HT1080 (cell line): Measurements from ENCODE around the gene PCBP3. TPM values are rescaled to one million over a fixed set of nuclear protein-coding genes. Genes with fewer than 3 reads are reported as not detected.

Experiments used
- DNase-seq: peaks from one replicate; pipeline ENCODE4 v3.0.0-alpha.2; 2015; ENCODE audit warnings: low read depth
- total RNA-seq: library from RNA; depleted of rRNA; stranded (reverse); fragments of >200 nt; shearing (Covaris generic); gene quantifications from 2 replicates; pipeline ENCODE4 v1.2.3, GENCODE V29; 2014

The PCBP3 gene
- total RNA-seq, 1 experiment from 2014 or later = not detected

DNA sequence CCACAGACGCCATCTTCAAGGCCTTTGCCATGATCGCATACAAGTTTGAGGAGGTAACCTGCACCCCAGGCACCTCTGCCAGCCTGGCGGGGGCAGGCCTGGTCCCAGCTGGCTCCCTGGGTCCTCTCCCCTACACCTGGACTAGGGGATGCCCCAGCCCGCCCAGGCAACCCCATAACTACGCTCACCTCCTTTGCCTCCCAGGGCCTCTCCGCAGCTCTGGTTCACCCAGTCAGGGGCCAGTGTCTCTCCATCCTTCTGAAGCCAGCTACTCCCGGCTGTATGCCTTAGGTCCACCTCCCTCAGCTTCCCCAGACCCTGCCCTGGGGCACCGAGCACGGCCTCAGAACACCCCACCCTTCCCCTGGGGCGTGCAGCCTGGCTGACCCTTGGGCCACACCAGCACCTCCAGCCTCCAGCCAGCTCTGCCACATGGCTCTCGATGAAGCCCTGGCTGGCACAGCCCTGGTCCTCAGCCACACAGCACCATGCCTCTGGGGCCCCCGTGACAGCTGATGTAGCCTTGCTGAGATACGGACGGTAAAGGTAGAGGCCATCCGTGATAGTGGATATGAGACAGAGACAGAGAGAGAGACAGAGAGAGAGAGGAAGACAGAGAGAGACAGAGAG is 257.7 kb downstream of the PCBP3 start:
- DNase-seq = no peak

DNA sequence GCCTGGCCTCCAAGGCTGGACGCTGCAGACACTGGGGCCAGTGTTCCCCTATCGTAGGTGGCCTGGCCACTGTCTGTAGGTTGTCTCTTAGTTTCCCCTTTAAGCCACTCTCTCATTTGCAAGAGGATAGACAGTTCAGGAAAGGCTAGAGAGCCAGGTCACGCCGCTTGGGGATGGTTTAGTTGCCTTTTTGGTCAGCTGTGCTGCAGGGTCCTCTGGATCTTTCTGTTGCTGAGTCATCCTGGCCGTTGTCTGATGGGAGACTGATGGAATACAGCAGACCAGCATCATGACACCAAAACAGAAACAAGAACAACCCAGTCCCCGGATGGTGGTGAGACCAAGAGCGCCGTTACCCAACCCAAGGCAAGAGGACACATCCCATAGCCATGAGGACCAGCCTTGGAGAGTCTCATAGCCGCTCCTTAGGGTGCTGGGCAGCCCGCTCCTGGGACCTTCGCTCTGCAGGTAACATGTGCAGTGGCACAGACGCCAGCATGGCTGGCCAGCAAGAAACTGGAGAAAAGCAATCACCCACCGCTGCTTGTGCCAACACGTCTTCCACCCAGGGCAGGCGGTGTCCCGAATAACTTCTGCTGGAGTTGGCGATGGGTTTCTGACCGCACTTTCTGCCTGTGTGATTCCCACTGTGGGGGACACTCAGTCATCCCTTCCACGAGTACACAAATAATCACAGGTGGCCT is 258.9 kb downstream of the PCBP3 start:
- DNase-seq = no peak

- no peak for DNase-seq
Measured at GRCh38 chr21:45905196-45905595, 261.7 kb downstream of the PCBP3 start.

- no peak for DNase-seq
Measured at GRCh38 chr21:45906196-45906805, 262.8 kb downstream of the PCBP3 start.

DNA sequence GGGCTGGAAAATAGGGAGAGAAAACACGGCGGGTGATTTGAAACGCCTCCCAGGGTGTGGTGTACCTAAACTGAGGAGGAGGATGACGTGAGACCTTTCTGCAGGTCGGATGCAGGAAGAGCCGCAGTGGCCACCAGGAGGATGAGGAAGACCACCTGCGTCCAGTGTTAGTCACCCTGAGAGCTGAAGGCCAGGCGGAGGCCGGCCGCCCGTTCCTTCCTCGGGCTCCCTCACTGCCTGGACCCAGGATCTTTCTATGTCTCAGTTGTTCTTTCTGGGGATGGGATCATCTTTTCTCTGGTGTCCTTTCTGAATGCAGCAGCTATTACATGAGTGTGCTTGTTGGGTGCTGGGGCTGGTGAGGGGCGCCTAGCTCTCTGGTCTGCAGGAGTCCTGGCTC is 263.3 kb downstream of the PCBP3 start:
- DNase-seq = no peak

DNA sequence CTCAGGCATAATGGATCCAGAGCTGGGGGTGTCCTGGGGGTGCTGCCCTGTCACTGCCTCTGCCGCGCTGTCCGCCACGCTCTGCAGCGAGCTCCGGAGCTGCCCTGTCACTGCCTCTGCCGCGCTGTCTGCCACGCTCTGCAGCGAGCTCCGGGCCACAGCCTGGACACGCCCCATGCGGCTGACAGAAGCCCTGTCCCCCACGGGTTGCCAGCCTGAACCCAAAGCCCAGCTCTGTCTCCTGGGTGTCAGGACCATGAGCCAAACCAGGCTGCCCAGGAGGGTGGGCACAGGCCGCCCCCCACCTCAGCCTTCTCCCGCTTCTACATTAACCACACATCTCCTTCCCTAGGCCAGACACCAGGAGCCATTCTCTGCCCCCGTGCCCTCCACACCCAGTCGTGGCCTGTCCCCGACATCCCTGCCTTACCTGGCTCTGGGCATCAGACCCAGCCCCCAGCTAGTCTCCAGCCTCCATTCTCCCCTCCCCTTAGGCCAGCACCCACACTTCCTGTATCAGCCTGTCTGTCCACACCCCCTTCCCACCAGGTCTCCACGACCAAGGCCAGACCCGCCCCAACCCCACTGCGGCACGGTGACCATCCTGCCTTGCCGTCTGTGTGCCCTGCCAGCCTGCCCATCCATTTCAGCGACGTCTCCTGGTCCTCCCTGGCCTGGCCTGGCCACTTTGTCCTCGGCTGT is 265.2 kb downstream of the PCBP3 start:
- no peak for DNase-seq

- no peak for DNase-seq
Measured at GRCh38 chr21:45909238-45909988, 265.9 kb downstream of the PCBP3 start.

DNA sequence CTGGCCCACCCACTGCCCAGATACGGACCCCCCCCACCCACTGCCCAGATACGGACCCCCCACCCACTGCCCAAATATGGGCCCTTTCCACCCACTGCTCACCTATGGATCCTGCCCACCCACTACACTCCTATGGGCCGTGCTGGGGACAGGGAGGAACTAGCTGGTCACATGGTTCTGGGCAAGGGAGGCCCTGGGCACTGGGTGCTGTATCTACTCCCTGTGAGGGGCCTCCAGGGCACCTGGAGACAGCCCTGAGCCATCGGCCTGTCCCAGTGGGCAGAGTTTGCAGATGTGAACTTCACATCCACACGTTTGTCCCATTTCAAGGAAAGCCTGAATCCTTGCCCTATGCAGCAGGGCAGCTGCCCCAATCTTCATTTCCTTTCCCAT is 266.6 kb downstream of the PCBP3 start:
- DNase-seq = no peak

DNA sequence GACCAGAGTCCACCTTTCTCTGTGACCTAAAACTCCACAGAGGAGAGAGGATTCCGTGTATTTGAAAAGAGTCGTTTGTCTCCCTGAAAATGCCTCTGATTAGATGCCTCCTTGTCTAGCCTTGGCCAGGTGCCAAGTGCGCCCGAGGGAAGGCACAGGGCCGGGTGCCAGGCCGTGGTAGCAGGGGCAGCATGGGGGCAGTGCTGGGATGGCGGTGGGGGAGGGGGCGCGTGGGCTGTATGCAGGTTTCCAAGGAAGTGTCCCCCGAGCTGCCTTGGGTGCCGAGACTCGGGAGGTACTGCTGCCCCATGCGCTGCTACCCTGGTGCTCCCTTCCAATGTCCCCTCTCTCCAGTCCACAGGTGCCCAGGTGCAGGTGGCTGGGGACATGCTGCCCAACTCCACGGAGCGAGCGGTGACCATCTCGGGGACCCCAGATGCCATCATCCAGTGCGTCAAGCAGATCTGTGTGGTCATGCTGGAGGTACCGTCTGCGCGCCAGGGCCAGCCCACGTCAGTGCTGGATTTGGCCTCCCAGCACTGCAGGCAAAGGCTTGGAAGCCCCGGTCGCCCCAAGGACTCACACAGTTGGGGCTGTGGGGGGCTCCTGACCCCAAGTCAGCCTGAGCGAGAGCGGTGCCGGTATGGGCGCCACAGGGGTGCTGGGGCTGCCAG is 267.2 kb downstream of the PCBP3 start:
- no peak for DNase-seq

- DNase-seq = no peak
Measured at GRCh38 chr21:45911806-45912325, 268.3 kb downstream of the PCBP3 start.

- DNase-seq = no peak
Measured at GRCh38 chr21:45912611-45913417, 269.3 kb downstream of the PCBP3 start.

- no peak for DNase-seq
Measured at GRCh38 chr21:45913418-45913765, 269.9 kb downstream of the PCBP3 start.

DNA sequence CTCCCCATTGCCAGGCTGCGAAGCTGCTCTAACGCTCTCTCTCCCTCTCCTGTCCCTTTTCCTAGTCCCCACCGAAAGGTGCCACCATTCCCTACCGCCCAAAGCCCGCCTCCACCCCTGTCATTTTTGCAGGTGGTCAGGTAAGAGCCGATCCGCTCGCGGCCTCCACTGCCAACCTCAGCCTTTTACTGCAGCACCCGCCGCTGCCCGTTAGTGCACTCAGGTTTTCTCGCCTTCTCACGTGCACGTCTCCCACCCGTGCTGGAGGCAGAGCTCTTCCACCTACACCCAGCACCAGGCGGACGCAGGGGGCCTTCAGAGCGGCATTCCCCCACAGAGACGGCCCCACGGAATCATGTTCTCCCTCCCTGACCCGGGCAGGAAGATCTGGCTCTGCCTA is 270.4 kb downstream of the PCBP3 start:
- DNase-seq = no peak

GRCh38 chr21:45914321-45914845 is 270.9 kb downstream of the PCBP3 start:
- DNase-seq = no peak

GRCh38 chr21:45916011-45916840 is 272.7 kb downstream of the PCBP3 start:
- DNase-seq = no peak

DNA sequence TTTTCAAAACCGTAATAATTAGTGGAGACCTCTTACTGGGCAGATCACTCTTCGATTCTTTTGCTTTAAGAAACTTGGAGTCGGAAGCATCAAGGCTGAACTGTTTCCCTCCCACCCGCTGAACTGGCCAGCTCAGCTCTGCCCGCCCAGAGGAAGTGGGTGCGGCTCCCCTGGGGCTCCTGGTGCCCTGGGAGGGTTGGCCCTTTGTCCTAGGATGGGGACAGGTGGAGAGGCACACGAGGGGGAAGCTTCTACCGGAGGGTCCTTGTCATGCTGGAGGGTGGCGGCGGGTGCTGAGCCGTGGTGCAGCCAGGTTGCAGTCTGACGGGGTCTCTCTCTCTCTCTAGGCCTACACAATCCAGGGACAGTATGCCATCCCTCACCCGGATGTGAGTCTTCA is 273.7 kb downstream of the PCBP3 start:
- DNase-seq = no peak

- DNase-seq = no peak
Measured at GRCh38 chr21:45918011-45918410, 274.5 kb downstream of the PCBP3 start.

DNA sequence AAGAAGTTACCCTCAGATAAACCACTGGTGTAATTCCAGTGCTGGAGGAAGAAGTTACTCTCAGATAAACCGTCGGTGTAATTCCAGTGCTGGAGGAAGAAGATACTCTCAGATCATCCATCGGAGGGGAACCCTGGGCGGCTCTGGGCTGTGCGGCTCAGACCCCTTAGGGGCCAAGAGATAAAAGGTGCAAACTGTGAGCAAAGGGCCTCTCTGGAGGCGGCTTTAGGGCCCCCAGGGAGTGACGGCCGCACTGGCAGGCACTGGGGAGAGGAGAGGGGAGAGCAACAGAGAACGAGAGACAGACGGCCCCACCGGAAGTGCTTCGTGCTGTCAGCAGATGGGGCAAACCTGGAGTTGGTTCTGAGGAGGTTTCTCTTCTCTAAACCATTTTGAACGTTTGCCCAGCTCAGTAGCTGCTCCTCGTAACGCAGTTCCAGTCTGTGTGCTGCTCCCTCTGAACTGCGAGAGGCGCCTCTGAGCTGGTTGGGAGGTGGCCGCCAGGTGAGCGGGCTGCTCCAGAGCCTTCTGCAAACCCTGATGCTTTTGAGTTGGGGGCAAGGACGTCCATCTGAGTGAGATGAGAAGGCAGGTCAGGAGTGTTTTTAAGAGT is 275.4 kb downstream of the PCBP3 start:
- no peak for DNase-seq
